Fibroblast of lung (primary cell): Measurements from ENCODE around the gene STARD9.

Experiments used
- EZH2 ChIP-seq: IDR thresholded peaks from 2 replicates; pipeline ENCODE4 v1.5.1; 2012; ENCODE audit warnings: low read length, control low read depth, mild to moderate bottlenecking; ENCODE audit errors: missing control alignments
- TF ChIP-seq, protein P1 (sequence below), 2 donors: IDR thresholded peaks in 1 of 2; conservative IDR thresholded peaks in 1 of 2; 1 replicate in 1 of 2; 2 replicates in 1 of 2; pipeline ENCODE4 v1.5.1; 2011 to 2012; ENCODE audit warnings: low read length in 2 of 2, control low read depth in 1 of 2, inconsistent platforms in 1 of 2, low read depth in 1 of 2, mild to moderate bottlenecking in 1 of 2

DNA sequence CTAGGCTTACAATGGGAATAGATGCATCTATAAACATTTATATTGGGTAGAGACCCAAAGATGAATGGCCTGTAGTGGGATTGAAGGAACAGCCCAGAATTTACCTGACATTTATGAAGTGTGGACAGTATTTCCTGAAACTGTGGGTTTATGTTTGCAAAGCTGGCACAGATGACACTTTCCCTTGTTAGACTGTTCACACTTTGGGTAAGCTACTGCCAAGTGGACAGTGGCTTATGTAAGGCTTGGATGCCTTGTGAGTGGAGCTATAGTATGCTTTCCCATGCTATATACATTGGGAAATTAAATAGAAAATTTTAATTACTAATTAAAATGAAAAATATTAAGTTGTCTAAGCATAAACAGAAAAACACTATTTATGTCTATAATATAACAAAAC is 48.5 kb downstream of the STARD9 start:
- TF ChIP-seq, protein P1, sequence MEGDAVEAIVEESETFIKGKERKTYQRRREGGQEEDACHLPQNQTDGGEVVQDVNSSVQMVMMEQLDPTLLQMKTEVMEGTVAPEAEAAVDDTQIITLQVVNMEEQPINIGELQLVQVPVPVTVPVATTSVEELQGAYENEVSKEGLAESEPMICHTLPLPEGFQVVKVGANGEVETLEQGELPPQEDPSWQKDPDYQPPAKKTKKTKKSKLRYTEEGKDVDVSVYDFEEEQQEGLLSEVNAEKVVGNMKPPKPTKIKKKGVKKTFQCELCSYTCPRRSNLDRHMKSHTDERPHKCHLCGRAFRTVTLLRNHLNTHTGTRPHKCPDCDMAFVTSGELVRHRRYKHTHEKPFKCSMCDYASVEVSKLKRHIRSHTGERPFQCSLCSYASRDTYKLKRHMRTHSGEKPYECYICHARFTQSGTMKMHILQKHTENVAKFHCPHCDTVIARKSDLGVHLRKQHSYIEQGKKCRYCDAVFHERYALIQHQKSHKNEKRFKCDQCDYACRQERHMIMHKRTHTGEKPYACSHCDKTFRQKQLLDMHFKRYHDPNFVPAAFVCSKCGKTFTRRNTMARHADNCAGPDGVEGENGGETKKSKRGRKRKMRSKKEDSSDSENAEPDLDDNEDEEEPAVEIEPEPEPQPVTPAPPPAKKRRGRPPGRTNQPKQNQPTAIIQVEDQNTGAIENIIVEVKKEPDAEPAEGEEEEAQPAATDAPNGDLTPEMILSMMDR (conservative IDR thresholded peaks at IDR 0.05 in 1 of 2, IDR thresholded peaks at IDR 0.05 in 1 of 2; ENCODE audit: low read depth in 1 of 2, low read length in 2 of 2) = no peak
- no peak for TF ChIP-seq EZH2
